Natural killer cell (primary cell): ENCODE data around the gene AHDC1. TPM values are rescaled to one million over a fixed set of nuclear protein-coding genes. Genes with fewer than 3 reads are reported as not detected.

ENCODE experiments used
- ATAC-seq, 3 donors: fragments of 150-1000 bp in 2 of 3; fragments of 200-7000 bp in 1 of 3; cut with Tn5 transposase; 1 replicate in 1 of 3; 2 replicates in 2 of 3; pipeline ENCODE4 v1.10.0; 2021; ENCODE audit warnings: mild to moderate bottlenecking in 2 of 3, moderate library complexity in 2 of 3
- DNase-seq, 2 donors: peaks; one replicate each; pipeline versions ENCODE4 v3.0.0 to v3.0.0-alpha.2; 2013 to 2021; ENCODE audit warnings: mixed read lengths in 1 of 2
- H3K27ac ChIP-seq: one replicate; pipeline ENCODE4 v1.5.1; 2013; ENCODE audit warnings: mild to moderate bottlenecking, low read length
- H3K27me3 ChIP-seq: one replicate; pipeline ENCODE4 v1.6.1; 2013; ENCODE audit warnings: low read length; ENCODE audit not compliant: control insufficient read depth, insufficient read depth
- H3K36me3 ChIP-seq: one replicate; pipeline ENCODE4 v1.6.1; 2013; ENCODE audit warnings: low read length; ENCODE audit not compliant: control insufficient read depth, insufficient read depth
- H3K4me1 ChIP-seq: one replicate; pipeline ENCODE4 v1.6.1; 2013; ENCODE audit warnings: low read length; ENCODE audit not compliant: control insufficient read depth, insufficient read depth
- H3K4me3 ChIP-seq: one replicate; pipeline ENCODE4 v1.5.1; 2013; ENCODE audit warnings: low read length
- H3K9me3 ChIP-seq: one replicate; pipeline ENCODE4 v1.6.1; 2013; ENCODE audit warnings: low read length; ENCODE audit not compliant: control insufficient read depth, insufficient read depth
- H3K27ac Mint-ChIP-seq, 2 donors: one replicate each; pipeline ENCODE4 v1.8.0; 2022; ENCODE audit warnings: mild to moderate bottlenecking in 2 of 2, mixed read lengths in 2 of 2, moderate library complexity in 1 of 2
- H3K27me3 Mint-ChIP-seq, 2 donors: one replicate each; pipeline ENCODE4 v1.8.0; 2022; ENCODE audit warnings: low read depth in 2 of 2, mixed read lengths in 2 of 2
- H3K36me3 Mint-ChIP-seq: one replicate; pipeline ENCODE4 v1.8.0; 2022; ENCODE audit warnings: mixed read lengths
- H3K4me1 Mint-ChIP-seq, 2 donors: one replicate each; pipeline ENCODE4 v1.8.0; 2022; ENCODE audit warnings: mixed read lengths in 2 of 2
- H3K4me3 Mint-ChIP-seq: one replicate; pipeline ENCODE4 v1.8.0; 2022; ENCODE audit warnings: mild to moderate bottlenecking, moderate library complexity, mixed read lengths
- H3K9me3 Mint-ChIP-seq, 2 donors: one replicate each; pipeline ENCODE4 v1.8.0; 2022; ENCODE audit warnings: mixed read lengths in 2 of 2
- CTCF ChIP-seq: fragments of 200-600 bp; IDR thresholded peaks from one replicate; pipeline ENCODE4 v1.8.0; 2022; ENCODE audit warnings: antibody characterized with exemption
- WGBS: methylation state at CpG from one replicate; pipeline ENCODE4 v1.1.7; 2013; ENCODE audit warnings: missing lambda C conversion rate; ENCODE audit not compliant: insufficient coverage; 5-methylcytosine and 5-hydroxymethylcytosine counted together
- intact Hi-C: fragments of 100-400 bp; cut with micrococcal nuclease; formaldehyde crosslinking; loops from one replicate; pipeline ENCODE4 v1.14.2; 2022
- total RNA-seq, 4 donors: library from RNA; stranded (reverse); fragments of 120-200 nt in 1 of 4; gene quantifications; one replicate each; pipeline versions ENCODE4 v1.2.3 to v1.2.4, GENCODE V29; 2013 to 2022

Gene AHDC1
- total RNA-seq, 3 donors from 2014 or later (not counting 1 experiment from before 2014, with no cell fraction given), result 39.6 to 67.0 (median 47.0) TPM

- Histone ChIP-seq H3K36me3 (no peaks in the 10 kb centered on the region), H3K9me3 (no peaks in the 10 kb centered on the region), H3K27me3 (no peaks in the 10 kb centered on the region), H3K27ac (peak overlapping the region; percentile 13), H3K4me3 (no peak overlapping the region), H3K4me1 (peaks cover 81% of the 10 kb centered on the region)
- no peak for TF ChIP-seq CTCF
- 36% methylated on average over 9 of the region's 9 CpGs for WGBS
- H3K36me3 Mint-ChIP-seq, result no peaks in the 10 kb centered on the region
- DNase-seq (no peak), ATAC-seq (peak in 1 of 3 donors; percentile 2)
- H3K9me3 Mint-ChIP-seq, result no peaks in the 10 kb centered on the region
- H3K27me3 Mint-ChIP-seq, result no peaks in the 10 kb centered on the region
- H3K27ac Mint-ChIP-seq, result no peak overlapping the region
- H3K4me3 Mint-ChIP-seq, result no peak overlapping the region
- intact Hi-C loops, result no loop called here
- peaks cover 18 to 29% of the 10 kb centered on the region in 2 donors for H3K4me1 Mint-ChIP-seq
Observed at GRCh38 chr1:27596261-27596660, 7.7 kb downstream of the AHDC1 start.

GRCh38 chr1:27595597-27595996 is 8.3 kb downstream of the AHDC1 start:
- Mint-ChIP-seq H3K9me3 (no peaks in the 10 kb centered on the region), H3K27ac (no peak overlapping the region), H3K36me3 (no peaks in the 10 kb centered on the region), H3K27me3 (no peaks in the 10 kb centered on the region), H3K4me3 (no peak overlapping the region), H3K4me1 (peaks cover 11 to 23% of the 10 kb centered on the region in 2 donors)
- ATAC-seq, result peak; percentile 43 to 50 (median 46)
- H3K4me1 ChIP-seq, result peaks cover 78% of the 10 kb centered on the region
- DNase-seq, result peak in 1 of 2 donors; percentile 39
- H3K9me3 ChIP-seq, result no peaks in the 10 kb centered on the region
- H3K4me3 ChIP-seq, result no peak overlapping the region
- no peaks in the 10 kb centered on the region for H3K27me3 ChIP-seq
- WGBS, result 24% methylated on average over 5 of the region's 5 CpGs
- intact Hi-C loops, result no loop called here
- peak overlapping the region; percentile 13 for H3K27ac ChIP-seq
- TF ChIP-seq CTCF, result no peak
- H3K36me3 ChIP-seq, result no peaks in the 10 kb centered on the region

DNA sequence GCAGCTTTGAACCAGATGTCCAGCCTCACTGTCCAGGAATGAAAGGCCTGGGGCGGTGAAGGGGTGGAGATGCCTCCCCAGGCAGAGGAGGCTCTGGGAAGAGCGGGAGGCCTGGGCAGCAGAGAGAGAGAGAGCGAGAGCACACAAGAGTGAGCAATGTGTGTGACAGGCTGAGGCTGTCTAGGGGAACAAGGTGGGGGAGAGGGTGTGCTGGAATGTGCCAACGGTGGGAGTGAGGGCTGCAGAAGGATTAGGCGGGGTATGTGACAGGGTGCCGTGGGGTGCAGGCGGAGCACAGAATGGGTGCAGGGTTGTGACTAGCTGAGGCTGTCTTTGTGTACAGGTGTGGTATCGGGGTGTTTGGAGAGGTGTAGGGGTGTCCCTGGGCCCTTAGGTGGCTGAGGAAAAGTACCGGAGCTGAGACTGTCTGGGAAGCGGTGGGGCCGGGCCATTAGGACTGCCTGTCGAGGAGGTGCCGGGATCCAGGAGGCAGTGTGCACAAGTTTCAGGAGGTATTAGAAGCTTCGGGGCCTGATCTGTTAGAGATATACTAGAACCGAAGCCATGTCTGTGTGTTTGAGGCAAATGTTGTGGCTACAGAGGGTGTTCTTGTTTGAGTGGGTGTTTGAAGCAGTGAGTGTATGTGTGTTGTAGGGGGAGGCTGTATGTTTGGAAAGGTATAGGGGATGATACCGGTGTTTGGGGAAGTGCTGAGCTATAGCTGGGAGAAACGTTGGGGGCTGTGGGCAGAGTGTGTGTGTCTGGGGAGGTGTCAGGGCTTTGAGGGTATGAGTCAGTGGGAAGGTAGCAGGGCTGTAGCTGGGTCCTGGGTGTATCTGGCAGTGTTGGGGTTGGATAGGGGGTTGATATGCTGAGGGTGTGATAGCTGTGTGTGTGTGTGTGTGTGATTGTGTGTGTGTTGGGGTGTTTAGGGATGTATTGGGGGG is 9.1 kb downstream of the AHDC1 start:
- peak; percentile 69 to 80 (median 79) for ATAC-seq
- H3K36me3 Mint-ChIP-seq, result no peaks in the 10 kb centered on the region
- WGBS, result 73% methylated on average over 17 of the region's 17 CpGs

More for the DNA sequence above, 9.1 kb downstream of the AHDC1 start:
- H3K4me3 ChIP-seq, result no peak overlapping the region
- H3K4me3 Mint-ChIP-seq, result no peak overlapping the region
- intact Hi-C loops, result no loop called here
- H3K27ac Mint-ChIP-seq, result no peak overlapping the region
- H3K9me3 ChIP-seq, result no peaks in the 10 kb centered on the region
- H3K9me3 Mint-ChIP-seq, result no peaks in the 10 kb centered on the region
- no peaks in the 10 kb centered on the region for H3K36me3 ChIP-seq
- no peaks in the 10 kb centered on the region for H3K27me3 ChIP-seq
- no peaks in the 10 kb centered on the region for H3K27me3 Mint-ChIP-seq
- TF ChIP-seq CTCF, result no peak
- peak overlapping the region; percentile 11 for H3K27ac ChIP-seq
- peaks cover 70% of the 10 kb centered on the region for H3K4me1 ChIP-seq
- H3K4me1 Mint-ChIP-seq, result peaks cover 4 to 15% of the 10 kb centered on the region in 2 donors
- DNase-seq, result peak; percentile 38 to 40
